ENCODE data around the gene TMCC3.

GRCh38 chr12:94550964-94551363, 99.4 kb downstream of the TMCC3 start:
- TF ChIP-seq, protein P1, sequence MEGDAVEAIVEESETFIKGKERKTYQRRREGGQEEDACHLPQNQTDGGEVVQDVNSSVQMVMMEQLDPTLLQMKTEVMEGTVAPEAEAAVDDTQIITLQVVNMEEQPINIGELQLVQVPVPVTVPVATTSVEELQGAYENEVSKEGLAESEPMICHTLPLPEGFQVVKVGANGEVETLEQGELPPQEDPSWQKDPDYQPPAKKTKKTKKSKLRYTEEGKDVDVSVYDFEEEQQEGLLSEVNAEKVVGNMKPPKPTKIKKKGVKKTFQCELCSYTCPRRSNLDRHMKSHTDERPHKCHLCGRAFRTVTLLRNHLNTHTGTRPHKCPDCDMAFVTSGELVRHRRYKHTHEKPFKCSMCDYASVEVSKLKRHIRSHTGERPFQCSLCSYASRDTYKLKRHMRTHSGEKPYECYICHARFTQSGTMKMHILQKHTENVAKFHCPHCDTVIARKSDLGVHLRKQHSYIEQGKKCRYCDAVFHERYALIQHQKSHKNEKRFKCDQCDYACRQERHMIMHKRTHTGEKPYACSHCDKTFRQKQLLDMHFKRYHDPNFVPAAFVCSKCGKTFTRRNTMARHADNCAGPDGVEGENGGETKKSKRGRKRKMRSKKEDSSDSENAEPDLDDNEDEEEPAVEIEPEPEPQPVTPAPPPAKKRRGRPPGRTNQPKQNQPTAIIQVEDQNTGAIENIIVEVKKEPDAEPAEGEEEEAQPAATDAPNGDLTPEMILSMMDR (IDR thresholded peaks at IDR 0.05), result no peak
- no peak for TF ChIP-seq TCF7L2 (IDR thresholded peaks at IDR 0.05; ENCODE audit: low read depth, low read length)
- no peak for TF ChIP-seq POLR2AphosphoS5 (IDR thresholded peaks at IDR 0.05; ENCODE audit: low read depth, low read length)

Data from Panc1 (cell line).